Stimulated activated CD8-positive, alpha-beta memory T cell treated with anti-CD3 and anti-CD28 coated beads, Interleukin-15, amount 100 ng/mL, for 4 hours (primary cell): ENCODE results near the gene BCKDHB.

Source experiments
- DNase-seq, 2 donors: peaks; one replicate each; pipeline ENCODE4 v3.0.0-alpha.2; 2020; ENCODE audit warnings: low read depth in 2 of 2

BCKDHB gene

DNA sequence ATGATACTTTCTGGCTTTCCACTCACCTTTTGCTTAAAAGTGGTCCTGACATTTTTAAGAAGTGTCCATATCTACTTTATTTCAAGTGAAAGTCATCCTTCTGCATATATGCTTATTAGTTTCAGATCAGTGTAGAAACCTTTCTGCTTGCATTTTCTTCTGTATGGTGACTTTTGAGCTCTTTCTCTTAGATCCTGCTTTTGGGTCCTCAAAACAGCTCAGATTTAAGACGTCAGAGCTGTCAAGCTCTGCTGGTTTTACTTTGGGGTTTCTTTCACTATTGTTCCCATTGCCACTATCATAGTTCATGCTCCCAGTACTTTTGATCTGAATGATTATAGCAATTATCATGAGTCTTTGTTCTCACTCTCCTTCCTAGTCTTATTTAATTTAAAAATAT, 41.7 kb downstream of the BCKDHB start:
- no peak for DNase-seq

- DNase-seq, result no peak
Observed at GRCh38 chr6:80151635-80152034, 45.2 kb downstream of the BCKDHB start.

GRCh38 chr6:80154160-80154559, 47.7 kb downstream of the BCKDHB start:
- DNase-seq, result no peak

- no peak for DNase-seq
Observed at GRCh38 chr6:80156221-80156620, 49.8 kb downstream of the BCKDHB start.

DNA sequence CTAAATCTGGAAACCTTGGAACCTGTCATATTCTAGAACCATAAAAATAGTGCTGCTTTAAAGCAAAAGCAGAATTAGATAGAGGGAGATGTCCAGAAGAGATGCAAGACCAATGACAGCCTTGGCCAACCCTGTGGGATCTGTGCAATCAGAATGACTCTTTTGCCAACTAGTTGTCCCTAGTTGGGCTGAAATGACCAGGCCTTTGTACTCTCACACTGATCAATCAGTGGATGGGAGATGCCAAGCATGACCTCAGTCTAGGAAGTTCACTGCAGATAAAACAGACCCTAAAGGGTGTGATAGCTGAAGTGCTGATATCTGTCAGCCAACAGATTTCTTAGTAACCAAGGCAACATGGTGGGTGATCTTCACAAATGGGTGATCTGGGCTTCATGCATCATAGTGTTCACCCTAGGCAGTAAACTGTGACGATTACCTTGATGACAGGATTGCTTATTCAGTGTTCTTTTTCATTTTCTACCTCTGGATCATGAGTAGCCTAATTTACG, 52.1 kb downstream of the BCKDHB start:
- no peak for DNase-seq

DNA sequence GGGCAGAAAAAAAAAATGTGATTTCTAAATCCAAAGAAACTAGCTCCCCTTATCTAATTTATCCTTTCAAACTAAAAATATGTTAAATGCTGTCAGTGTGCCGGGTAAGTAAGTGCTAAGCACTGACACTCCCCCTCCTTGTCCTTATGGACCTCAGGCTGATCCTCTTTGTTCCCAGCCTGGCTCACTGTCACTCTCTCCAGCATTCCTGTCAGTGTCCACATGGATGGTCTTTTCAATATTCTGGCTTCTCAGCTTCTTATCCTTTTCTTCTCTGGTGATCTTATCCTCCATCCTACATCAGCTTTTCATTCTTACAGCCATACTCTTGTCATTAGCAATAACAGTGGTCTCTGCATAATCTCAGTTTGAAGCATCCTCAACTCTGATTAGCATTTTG, 55.0 kb downstream of the BCKDHB start:
- no peak for DNase-seq

- DNase-seq, result no peak
Observed at GRCh38 chr6:80163754-80164187, 57.3 kb downstream of the BCKDHB start.

GRCh38 chr6:80165143-80165542, 58.7 kb downstream of the BCKDHB start:
- no peak for DNase-seq

DNA sequence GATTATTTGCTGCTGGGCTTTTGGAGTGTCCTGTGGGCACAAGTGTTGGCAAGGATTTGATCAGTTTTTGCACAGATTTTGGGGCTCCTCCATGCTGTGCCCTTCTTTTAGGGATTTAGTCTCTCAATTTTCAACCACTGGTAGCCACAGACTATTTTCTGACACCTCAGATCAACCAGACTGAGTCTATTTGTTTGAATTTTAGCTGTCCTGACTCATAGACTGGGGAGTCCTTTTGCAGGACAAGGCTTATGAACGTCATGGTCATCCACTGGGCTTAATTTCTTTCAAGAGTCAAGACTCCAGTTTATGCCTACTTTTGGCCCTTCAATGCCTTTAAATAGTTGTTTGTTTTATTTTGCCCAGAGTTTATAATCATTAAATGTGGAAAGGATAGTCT, 59.3 kb downstream of the BCKDHB start:
- no peak for DNase-seq

- no peak for DNase-seq
Observed at GRCh38 chr6:80170433-80170832, 64.0 kb downstream of the BCKDHB start.

GRCh38 chr6:80173411-80173810, 66.9 kb downstream of the BCKDHB start:
- DNase-seq, result no peak

- no peak for DNase-seq
Observed at GRCh38 chr6:80174900-80175572, 68.6 kb downstream of the BCKDHB start.

DNA sequence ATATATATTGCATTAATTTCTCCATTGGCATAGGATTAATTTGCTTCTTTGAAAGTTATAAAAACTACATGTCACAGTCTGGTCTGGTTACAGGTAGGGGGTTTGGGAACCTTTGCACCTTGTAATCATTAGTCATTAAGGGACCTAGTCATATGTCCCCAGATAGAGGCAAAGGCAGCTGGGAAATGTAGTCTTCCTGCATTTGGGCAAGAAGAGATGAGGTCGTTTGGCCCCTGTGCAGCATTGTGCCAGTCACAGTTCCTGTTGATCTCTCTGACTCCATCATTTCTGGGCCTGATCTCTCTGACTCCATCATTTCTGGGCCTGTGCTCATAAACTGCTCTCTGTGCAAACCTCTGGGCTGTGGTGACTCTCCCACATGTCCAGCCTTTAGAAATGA, 73.2 kb downstream of the BCKDHB start:
- no peak for DNase-seq

- no peak for DNase-seq
Observed at GRCh38 chr6:80181352-80182081, 75.0 kb downstream of the BCKDHB start.

- DNase-seq, result no peak
Observed at GRCh38 chr6:80182308-80182707, 75.8 kb downstream of the BCKDHB start.

DNA sequence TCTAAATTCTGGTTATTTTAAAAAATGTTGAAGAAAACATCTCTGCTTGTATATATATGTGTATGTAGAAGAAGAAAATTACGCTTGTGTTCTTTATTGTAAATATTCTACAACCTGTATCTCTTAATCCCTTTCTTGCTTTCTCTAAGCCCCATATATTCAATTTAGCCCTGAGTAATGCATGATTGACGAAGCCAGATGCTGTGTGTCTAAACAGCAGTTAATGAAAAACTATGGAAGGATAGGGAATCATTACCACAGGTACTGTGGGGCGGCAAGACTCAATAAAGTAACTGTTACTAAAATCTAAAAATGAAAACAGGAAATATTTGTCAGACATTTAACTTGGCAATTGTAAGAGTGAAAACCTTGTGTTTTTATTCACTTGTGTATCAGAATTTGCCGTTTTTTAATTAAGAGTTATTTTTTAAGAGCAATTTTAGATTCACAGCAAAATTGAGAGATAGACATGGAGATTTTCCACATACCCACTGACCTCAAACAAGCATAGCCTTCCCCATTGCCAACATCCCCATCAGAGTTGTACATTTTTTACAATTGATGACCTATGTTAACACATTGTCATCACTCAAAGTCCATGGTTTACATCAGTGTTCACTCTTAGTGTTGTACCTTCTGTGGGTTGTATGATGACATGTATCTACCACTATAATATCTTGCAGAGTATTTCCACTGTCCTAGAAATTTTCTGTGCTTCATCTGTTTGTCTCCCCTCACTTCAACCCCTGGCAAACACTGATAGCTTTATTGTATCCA, 76.7 kb downstream of the BCKDHB start:
- no peak for DNase-seq

GRCh38 chr6:80185492-80185891, 79.0 kb downstream of the BCKDHB start:
- no peak for DNase-seq

- no peak for DNase-seq
Observed at GRCh38 chr6:80186082-80186481, 79.6 kb downstream of the BCKDHB start.

- no peak for DNase-seq
Observed at GRCh38 chr6:80196906-80197305, 90.4 kb downstream of the BCKDHB start.

GRCh38 chr6:80197474-80197873, 91.0 kb downstream of the BCKDHB start:
- DNase-seq, result no peak

GRCh38 chr6:80197986-80198385, 91.5 kb downstream of the BCKDHB start:
- DNase-seq, result no peak

- no peak for DNase-seq
Observed at GRCh38 chr6:80203283-80203682, 96.8 kb downstream of the BCKDHB start.

DNA sequence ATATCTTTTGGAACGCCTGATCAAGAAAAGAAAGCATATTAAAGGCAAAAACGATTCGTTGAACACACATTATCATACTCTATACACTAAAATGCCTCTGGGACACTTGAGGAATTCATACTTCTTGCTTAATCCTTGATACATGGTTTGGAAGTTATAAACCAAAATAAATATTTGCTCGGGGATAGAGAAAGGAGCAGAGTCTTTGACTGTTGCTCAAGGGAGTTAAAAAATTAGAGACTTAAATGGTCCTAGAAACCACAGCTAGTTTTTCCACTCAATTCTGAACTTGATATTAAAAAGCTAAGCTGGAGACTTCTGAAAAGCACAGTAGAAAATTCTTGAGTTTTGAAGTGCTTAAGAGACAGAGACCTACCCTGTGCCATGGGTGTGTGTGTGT, 98.9 kb downstream of the BCKDHB start:
- no peak for DNase-seq
